ENCODE measurements around the gene TXNL4B.

DNA sequence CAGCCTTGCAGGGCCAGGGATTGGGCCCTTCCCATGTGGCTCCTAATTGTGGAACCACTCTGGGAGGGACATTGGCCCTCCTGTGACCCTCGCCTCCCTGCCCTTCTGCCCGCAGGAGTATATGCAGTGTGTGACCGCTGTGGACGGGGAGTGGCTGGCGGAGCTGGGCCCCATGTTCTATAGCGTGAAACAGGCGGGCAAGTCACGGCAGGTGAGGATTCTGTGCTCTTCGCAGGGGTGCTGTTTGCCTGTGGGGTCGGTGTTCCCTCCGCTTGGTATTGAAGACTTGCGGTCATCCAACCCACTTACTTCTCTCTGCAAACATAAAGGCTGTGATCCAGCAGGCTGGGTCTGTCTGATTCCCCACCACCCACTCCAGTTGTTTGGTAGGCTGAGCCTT is 15.9 kb upstream of the TXNL4B start:
- TF ChIP-seq EZH2 (IDR thresholded peaks at IDR 0.05; ENCODE audit: low read depth): no peak
- TF ChIP-seq, protein P1, sequence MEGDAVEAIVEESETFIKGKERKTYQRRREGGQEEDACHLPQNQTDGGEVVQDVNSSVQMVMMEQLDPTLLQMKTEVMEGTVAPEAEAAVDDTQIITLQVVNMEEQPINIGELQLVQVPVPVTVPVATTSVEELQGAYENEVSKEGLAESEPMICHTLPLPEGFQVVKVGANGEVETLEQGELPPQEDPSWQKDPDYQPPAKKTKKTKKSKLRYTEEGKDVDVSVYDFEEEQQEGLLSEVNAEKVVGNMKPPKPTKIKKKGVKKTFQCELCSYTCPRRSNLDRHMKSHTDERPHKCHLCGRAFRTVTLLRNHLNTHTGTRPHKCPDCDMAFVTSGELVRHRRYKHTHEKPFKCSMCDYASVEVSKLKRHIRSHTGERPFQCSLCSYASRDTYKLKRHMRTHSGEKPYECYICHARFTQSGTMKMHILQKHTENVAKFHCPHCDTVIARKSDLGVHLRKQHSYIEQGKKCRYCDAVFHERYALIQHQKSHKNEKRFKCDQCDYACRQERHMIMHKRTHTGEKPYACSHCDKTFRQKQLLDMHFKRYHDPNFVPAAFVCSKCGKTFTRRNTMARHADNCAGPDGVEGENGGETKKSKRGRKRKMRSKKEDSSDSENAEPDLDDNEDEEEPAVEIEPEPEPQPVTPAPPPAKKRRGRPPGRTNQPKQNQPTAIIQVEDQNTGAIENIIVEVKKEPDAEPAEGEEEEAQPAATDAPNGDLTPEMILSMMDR (conservative IDR thresholded peaks at IDR 0.05): no peak

Data from PC-9 (cell line).